ENCODE results near the gene CSE1L. TPM values are rescaled to one million over a fixed set of nuclear protein-coding genes. Genes with fewer than 3 reads are reported as not detected.

The CSE1L gene
- total RNA-seq, 1 experiment from 2014 or later, result 226 TPM

DNA sequence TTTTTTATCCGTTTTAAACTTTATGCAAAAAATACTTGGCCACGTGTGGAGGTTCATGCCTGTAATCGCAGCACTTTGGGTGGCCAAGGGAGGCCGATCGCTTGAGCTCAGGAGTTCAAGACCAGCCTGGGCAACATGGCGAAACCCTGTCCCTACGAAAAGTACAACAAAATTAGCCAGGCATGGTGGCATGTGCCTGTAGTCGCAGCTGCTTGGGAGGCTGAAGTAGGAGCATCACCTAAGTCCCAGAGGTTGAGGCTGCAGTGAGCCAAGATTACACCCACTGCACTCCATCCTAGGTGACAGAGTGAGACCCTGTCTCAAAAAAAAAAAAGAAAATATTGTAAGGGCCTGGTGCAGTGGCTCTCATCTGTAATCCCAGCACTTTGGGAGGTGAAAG, 45.0 kb downstream of the CSE1L start:
- Mint-ChIP-seq H3K27me3 (ENCODE audit: unreplicated experiment) (no peaks in the 10 kb centered on the region), H3K36me3 (ENCODE audit: insufficient read depth, unreplicated experiment) (peaks cover 98% of the 10 kb centered on the region), H3K4me1 (ENCODE audit: low read depth, unreplicated experiment) (no peaks in the 10 kb centered on the region), H3K4me3 (ENCODE audit: low read depth, unreplicated experiment) (no peak overlapping the region), H3K27ac (ENCODE audit: unreplicated experiment) (no peak overlapping the region), H3K9me3 (ENCODE audit: low read depth, unreplicated experiment) (no peaks in the 10 kb centered on the region)
- TF ChIP-seq, protein P1, sequence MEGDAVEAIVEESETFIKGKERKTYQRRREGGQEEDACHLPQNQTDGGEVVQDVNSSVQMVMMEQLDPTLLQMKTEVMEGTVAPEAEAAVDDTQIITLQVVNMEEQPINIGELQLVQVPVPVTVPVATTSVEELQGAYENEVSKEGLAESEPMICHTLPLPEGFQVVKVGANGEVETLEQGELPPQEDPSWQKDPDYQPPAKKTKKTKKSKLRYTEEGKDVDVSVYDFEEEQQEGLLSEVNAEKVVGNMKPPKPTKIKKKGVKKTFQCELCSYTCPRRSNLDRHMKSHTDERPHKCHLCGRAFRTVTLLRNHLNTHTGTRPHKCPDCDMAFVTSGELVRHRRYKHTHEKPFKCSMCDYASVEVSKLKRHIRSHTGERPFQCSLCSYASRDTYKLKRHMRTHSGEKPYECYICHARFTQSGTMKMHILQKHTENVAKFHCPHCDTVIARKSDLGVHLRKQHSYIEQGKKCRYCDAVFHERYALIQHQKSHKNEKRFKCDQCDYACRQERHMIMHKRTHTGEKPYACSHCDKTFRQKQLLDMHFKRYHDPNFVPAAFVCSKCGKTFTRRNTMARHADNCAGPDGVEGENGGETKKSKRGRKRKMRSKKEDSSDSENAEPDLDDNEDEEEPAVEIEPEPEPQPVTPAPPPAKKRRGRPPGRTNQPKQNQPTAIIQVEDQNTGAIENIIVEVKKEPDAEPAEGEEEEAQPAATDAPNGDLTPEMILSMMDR (IDR thresholded peaks at IDR 0.05; ENCODE audit: unreplicated experiment), result no peak
- intact Hi-C loops (cut with micrococcal nuclease; ENCODE audit: unreplicated experiment), result no loop called here
- BruUV-seq (replicated peaks), result no TSS peak
- no peak for DNase-seq
- CTCF ChIA-PET, result interaction anchor here (0.7 kb wide), 2 partner anchors 20 to 66 kb away, joined by 3 read pairs; no protein-coding TSS in a partner anchor

DNA sequence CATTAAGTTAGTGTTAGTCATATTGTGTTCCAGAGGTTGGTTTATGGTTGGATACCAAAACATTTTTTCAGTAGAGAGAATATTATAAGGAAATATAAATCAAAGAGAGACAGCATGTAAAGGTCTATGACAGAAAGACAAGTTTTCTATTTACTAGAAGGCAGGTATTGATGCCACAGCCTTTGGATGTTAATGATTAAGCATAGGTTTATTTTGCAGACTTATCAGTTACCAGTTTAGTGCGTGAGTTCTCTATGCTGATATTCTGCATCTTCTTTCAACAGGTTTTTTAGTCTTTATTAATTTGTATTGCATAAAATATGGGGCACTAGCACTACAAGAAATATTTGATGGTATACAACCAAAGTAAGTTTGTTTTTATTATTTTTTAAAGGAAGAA, 45.6 kb downstream of the CSE1L start:
- no TSS peak for BruUV-seq (replicated peaks)
- Mint-ChIP-seq H3K36me3 (ENCODE audit: insufficient read depth, unreplicated experiment) (peaks cover 98% of the 10 kb centered on the region), H3K27ac (ENCODE audit: unreplicated experiment) (no peak overlapping the region), H3K9me3 (ENCODE audit: low read depth, unreplicated experiment) (no peaks in the 10 kb centered on the region), H3K27me3 (ENCODE audit: unreplicated experiment) (no peaks in the 10 kb centered on the region), H3K4me3 (ENCODE audit: low read depth, unreplicated experiment) (no peak overlapping the region), H3K4me1 (ENCODE audit: low read depth, unreplicated experiment) (no peaks in the 10 kb centered on the region)
- CTCF ChIA-PET, result interaction anchor here (0.7 kb wide), 1 partner anchor 20 kb away, joined by 3 read pairs; no protein-coding TSS in a partner anchor
- no peak for DNase-seq
- intact Hi-C loops (cut with micrococcal nuclease; ENCODE audit: unreplicated experiment), result no loop called here
- TF ChIP-seq, protein P1 (IDR thresholded peaks at IDR 0.05; ENCODE audit: unreplicated experiment), result no peak

DNA sequence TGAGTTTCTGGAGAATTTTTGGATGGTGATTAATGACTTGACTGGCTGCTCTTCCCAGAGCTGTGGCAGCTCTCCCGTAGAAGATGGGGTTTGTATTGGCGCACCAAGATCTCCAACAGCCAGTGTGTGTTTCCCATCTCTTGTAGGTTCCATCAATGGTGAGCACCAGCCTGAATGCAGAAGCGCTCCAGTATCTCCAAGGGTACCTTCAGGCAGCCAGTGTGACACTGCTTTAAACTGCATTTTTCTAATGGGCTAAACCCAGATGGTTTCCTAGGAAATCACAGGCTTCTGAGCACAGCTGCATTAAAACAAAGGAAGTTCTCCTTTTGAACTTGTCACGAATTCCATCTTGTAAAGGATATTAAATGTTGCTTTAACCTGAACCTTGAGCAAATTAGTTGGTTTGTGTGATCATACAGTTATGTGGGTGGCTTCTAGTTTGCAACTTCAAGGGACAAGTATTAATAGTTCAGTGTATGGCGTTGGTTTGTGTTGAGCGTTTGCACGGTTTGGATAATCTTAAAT, 50.2 kb downstream of the CSE1L start:
- Mint-ChIP-seq H3K4me1 (ENCODE audit: low read depth, unreplicated experiment) (no peaks in the 10 kb centered on the region), H3K27me3 (ENCODE audit: unreplicated experiment) (no peaks in the 10 kb centered on the region)
- CTCF ChIA-PET, result no interaction called here

DNA sequence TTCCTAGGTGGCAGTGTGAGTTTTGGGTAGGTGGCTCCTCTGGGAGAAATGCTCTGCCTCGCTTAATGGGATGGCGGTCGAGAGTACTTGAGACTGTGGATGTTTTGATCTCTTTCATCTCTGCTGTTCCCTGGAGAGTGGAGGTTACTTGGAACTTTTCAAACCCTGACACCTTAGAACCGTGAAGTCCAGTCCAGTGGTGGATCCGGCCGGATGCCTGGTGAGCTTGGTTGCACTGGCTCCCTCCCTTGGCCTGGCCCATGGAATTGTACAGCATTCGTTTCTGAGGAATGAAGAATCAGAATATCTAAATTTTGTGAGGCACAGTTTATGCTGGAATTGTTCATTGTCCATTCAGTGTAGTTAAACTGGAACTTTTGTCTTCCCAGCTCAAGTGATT, 51.0 kb downstream of the CSE1L start:
- no TSS peak for BruUV-seq (replicated peaks)
- no peak overlapping the region for H3K27ac Mint-ChIP-seq (ENCODE audit: unreplicated experiment)
- CTCF ChIA-PET, result no interaction called here
- TF ChIP-seq, protein P1 (IDR thresholded peaks at IDR 0.05; ENCODE audit: unreplicated experiment), result no peak
- no peaks in the 10 kb centered on the region for H3K4me1 Mint-ChIP-seq (ENCODE audit: low read depth, unreplicated experiment)
- intact Hi-C loops (cut with micrococcal nuclease; ENCODE audit: unreplicated experiment), result no loop called here
- peaks cover 91% of the 10 kb centered on the region for H3K36me3 Mint-ChIP-seq (ENCODE audit: insufficient read depth, unreplicated experiment)
- no peak overlapping the region for H3K4me3 Mint-ChIP-seq (ENCODE audit: low read depth, unreplicated experiment)
- no peaks in the 10 kb centered on the region for H3K9me3 Mint-ChIP-seq (ENCODE audit: low read depth, unreplicated experiment)
- H3K27me3 Mint-ChIP-seq (ENCODE audit: unreplicated experiment), result no peaks in the 10 kb centered on the region
- no peak for DNase-seq

More for the DNA sequence above, 50.2 kb downstream of the CSE1L start:
- peaks cover 95% of the 10 kb centered on the region for H3K36me3 Mint-ChIP-seq (ENCODE audit: insufficient read depth, unreplicated experiment)
- H3K9me3 Mint-ChIP-seq (ENCODE audit: low read depth, unreplicated experiment), result no peaks in the 10 kb centered on the region
- no peak overlapping the region for H3K27ac Mint-ChIP-seq (ENCODE audit: unreplicated experiment)
- TF ChIP-seq, protein P1 (IDR thresholded peaks at IDR 0.05; ENCODE audit: unreplicated experiment), result no peak
- intact Hi-C loops (cut with micrococcal nuclease; ENCODE audit: unreplicated experiment), result no loop called here
- DNase-seq, result no peak
- BruUV-seq (replicated peaks), result no TSS peak
- H3K4me3 Mint-ChIP-seq (ENCODE audit: low read depth, unreplicated experiment), result no peak overlapping the region

Data from Calu3 (cell line).